Inferior parietal cortex (tissue), 1 donor: Measurements from ENCODE around the gene BMP2K.
A peak's percentile ranks its signal among the peaks of the same experiment; 100 is the strongest.

Experiments
- DNase-seq: peaks from one replicate; pipeline ENCODE4 v3.0.0-alpha.2; 2016; ENCODE audit errors: extremely low spot score

The BMP2K gene

DNA sequence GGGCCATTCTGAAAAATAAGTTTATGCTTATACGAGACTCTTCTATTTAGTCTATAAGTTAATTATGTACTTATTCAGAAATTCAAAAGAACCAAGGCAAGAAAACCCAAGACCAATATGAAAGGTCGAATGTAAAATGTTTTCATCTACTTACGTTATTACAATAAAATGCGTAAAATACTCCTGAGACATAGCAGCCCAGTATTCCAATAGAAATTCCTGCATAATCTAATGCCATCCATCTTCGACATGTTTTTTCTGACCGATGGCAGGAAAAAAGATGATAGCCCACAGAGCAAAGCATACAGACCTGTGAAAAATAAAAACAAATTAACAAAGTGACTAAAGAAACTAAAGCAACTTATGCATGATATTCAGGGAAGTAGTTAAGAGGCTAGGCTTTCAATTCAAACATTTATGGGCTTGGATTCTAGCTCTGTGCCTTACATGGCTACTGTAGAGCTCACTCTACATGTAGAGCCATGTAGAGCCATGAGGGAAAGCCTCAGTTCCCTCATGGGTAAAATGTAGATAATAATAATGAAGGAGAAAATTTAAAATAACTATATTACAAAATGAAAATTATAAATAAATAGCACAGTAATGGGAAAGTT is 154.0 kb downstream of the BMP2K start:
- DNase-seq: no peak

DNA sequence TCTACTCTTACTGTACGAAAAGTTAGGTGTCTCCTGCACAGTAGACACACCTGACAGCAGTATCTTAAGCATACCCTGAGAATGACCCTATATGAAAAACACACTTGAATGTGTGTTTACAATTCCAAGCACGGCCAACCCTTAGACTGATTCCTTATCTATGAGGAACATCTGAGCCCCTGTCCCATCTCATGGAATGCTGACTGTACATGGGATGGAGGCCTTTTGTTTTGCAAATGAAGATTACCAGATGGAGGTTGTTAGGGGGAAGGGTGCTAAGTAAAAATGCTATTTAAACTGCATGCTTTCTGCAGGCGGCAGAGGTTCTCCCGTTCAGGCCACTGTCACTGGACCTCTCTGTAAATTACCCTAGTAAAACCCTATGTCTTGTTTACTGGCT is 160.8 kb downstream of the BMP2K start:
- no peak for DNase-seq

DNA sequence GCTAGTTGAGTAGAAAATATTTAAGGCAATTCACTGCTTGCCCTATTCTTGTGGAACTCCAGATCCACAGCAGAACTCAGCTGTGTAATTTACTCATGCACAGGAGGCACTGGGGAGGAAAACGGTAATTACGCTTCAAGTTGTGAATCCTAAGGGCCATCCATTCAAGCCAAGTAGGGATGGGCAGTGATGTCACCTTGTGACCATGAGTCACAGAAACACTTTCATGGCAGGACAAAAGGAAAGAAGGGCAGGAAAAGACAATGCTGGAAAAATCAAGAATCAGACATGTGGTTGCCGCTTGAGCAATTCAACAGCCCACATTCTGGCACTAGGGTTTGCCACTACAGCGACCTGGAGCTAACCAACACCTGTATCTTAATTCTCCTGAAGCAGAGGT is 161.7 kb downstream of the BMP2K start:
- DNase-seq: no peak

- no peak for DNase-seq
Measured at GRCh38 chr4:78938474-78938867, 162.3 kb downstream of the BMP2K start.

DNA sequence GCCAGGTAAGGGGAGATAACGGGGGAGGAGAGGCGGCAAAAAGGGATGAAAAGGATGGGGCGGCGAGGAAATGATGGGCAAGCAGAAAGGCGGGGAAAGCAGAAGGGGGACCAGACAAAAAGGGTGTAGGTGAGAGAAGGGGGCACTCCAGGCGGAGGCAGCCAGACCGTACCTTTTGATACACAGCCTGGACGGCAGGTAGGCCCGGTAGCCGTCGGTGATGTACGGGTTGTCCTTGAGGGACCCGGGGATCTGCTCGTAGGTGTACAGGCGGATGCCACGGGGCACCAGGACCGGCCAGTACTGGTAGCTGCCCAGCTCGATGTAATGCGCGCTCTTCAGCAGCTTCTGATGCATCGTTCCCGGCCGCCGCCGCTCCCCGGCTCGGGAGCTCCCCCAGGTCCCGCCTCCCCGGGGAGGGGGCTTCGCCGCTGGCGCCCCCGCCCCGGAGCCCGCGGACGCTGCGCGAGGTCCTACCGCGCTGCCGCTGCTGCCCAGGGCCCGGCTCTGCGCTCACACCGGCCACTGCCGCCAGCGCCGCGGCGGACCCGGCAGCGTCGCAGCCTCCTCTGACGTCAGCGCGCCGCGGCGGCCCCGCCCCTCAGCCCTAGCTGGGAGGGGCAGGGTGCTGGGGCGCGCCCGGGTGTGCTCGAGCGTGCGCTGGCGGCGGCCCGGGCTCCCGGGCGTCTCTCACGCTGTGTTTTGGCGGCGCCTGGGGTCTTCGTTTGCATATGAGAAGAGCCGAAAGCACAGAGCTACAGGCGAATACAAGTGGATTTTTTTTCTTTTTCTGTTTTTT is 162.9 kb downstream of the BMP2K start, which contains the start of gene PAQR3:
Gene PAQR3 (minus strand): TSS at position 571 of the 799 bp plus-strand sequence. CDS start 214 bp downstream, at position 357.
- DNase-seq: peak; percentile 73

DNA sequence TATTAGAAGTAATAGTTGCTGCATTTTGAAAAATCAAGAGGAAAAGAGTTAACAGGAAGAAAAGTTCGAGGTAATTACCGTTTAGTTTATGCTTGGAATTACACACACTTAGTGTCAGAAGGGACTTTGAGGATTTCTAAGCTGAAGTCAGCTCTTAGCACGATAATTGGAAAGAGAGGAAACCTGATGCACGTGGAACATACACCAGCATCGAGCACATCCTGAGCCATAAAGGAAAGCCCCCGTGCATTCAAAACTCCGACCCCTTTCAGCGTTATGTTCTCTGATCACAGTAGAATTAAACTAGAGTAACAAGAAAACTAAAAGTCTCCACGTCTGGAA is 163.5 kb downstream of the BMP2K start:
- DNase-seq: no peak

DNA sequence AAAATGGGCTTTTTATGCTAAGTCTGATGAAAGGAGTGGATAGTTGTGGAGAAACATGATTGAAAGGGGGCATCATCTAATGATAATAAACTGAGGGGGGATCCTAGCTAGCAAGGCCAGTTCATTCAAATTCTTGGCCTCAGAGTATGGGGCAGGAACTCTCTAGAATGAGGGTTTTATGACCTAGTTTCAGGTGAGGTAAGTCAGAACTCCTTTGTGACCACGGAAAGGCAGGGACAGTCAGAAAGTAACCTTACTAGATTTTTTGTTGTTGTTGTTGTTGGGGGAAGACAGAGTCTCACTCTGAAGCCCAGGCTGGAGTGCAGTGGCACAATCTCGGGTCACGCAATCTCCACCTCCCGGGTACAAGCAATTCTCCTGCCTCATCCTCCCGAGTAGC is 164.6 kb downstream of the BMP2K start:
- DNase-seq: no peak

DNA sequence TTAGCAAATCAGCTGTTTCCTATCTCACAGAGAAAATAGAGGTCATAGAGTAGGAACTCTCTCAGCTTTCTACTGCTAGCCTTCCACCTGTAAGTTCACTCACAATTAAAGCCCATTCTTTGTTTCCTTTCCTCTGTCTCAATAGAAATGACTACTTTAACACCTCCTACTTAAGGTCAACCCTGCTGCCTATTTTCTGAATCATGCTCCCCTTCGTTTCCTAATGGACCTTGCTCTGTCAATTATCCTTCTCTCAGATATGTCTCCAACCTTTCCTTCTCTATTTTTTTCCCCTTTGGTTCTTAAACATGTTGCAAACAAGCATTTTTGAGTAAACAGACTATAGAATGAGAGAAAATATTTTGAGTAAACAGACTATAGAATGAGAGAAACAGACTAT is 168.2 kb downstream of the BMP2K start:
- no peak for DNase-seq

DNA sequence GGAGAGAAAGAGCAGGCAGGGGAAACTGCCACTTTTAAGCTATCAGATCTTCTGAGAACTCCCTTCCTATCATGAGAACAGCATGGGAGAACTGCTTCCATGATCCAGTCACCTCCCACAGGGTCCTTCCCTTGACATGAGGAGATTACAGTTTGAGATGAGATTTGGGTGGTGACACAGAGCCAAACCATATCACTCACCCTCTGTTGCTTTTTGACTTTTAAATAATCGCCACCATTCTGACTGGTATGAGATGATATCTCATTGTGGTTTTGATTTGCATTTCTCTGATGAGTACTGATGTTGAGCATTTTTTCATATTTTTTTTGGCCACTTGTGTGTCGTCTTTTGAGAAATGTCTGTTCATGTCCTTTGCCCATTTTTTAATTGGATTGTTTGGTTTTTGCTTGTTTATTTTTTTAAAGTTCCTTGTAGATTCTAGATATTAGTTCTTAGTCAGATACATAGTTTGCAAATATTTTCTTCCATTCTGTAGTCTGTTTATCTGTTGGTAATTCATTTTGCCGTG is 169.6 kb downstream of the BMP2K start:
- no peak for DNase-seq

- DNase-seq: no peak
Measured at GRCh38 chr4:78949735-78950134, 173.6 kb downstream of the BMP2K start.

GRCh38 chr4:78951862-78952472 is 175.8 kb downstream of the BMP2K start:
- DNase-seq: peak; percentile 87

DNA sequence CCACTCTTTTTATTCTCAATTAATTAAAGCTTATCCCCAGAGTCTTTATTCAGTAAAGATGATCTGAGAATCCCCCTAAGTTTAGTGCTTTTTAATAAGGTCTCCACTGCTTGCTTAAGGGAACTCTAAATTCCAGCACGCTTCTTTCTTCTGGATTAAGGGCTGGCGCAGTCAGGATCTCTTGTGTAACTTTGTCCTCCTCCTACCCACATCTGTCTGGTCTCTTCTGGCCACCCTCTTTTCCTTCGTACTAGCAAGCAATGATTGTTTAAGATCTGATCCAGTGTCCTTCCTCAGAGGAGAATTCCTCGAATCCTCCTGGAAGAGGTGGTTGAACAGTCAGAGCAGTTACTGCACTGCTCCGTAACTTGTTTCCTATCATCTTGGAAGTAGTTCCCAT is 177.1 kb downstream of the BMP2K start:
- no peak for DNase-seq

GRCh38 chr4:78953769-78954666 is 177.9 kb downstream of the BMP2K start:
- no peak for DNase-seq

DNA sequence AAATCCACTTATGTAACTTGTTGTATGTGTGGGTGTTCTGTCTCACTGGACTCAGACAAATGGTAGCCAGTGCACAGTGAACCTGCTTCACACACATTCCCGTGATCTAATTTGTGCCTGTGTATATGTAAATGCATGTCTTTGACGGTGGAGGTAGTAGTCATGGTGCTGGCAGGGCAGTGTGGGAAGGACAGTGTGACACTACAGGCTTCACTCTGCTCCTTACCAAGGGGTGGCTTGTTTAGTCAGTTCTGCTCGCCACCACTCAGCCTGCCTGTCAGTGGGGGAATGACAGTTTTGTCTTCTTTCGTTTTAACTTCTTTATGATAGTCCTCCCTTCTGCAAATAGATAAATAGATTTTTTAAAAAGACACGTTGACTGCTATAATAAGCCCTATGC is 180.8 kb downstream of the BMP2K start:
- DNase-seq: no peak

GRCh38 chr4:78960926-78961325 is 184.8 kb downstream of the BMP2K start:
- DNase-seq: no peak
